Tibial artery (tissue), 4 donors: ENCODE measurements around the gene SHOC2.

Experiments used
- DNase-seq, 2 donors: peaks; one replicate each; pipeline ENCODE4 v3.0.0-alpha.2; 2019
- H3K27ac ChIP-seq, 2 donors: fragments of 200-600 bp; sonication (generic) in 1 of 2; 1 replicate in 1 of 2; 2 replicates in 1 of 2; pipeline ENCODE4 v1.5.1; 2018 to 2019; ENCODE audit warnings: mild to moderate bottlenecking in 1 of 2
- H3K27me3 ChIP-seq, 2 donors: fragments of 200-600 bp; sonication (generic) in 1 of 2; one replicate each; pipeline versions ENCODE4 v1.5.1 to v1.6.0; 2016 to 2019
- H3K36me3 ChIP-seq, 3 donors: fragments of 200-600 bp; sonication (generic) in 2 of 3; one replicate each; pipeline ENCODE4 v1.5.1; 2016 to 2019; ENCODE audit warnings: mild to moderate bottlenecking in 2 of 3
- H3K4me1 ChIP-seq, 4 donors: fragments of 200-600 bp; sonication (generic) in 2 of 4; 1 replicate in 3 of 4; 2 replicates in 1 of 4; pipeline ENCODE4 v1.5.1; 2016 to 2019
- H3K4me3 ChIP-seq, 2 donors: fragments of 200-600 bp; sonication (generic) in 1 of 2; 1 replicate in 1 of 2; 2 replicates in 1 of 2; pipeline ENCODE4 v1.5.1; 2018 to 2019; ENCODE audit warnings: mild to moderate bottlenecking in 2 of 2
- H3K9me3 ChIP-seq, 3 donors: fragments of 200-600 bp; sonication (generic) in 1 of 3; one replicate each; pipeline ENCODE4 v1.5.1; 2016 to 2019
- CTCF ChIP-seq, 2 experiments: fragments of 200-600 bp in 1 of 2; fragments of 450-650 bp in 1 of 2; IDR thresholded peaks; one replicate each; pipeline ENCODE4 v1.5.1; 2017 to 2019; ENCODE audit warnings: antibody characterized with exemption in 2 of 2, mild to moderate bottlenecking in 1 of 2, moderate library complexity in 1 of 2
- intact Hi-C: fragments of 100-400 bp; cut with DNase I; formaldehyde crosslinking; loops from one replicate; pipeline ENCODE4 v1.15.0; 2023; ENCODE audit warnings: low total_unique reads

The SHOC2 gene

GRCh38 chr10:110985497-110986275 is 66.3 kb downstream of the SHOC2 start:
- Histone ChIP-seq H3K9me3 (no peaks in the 10 kb centered on the region), H3K27me3 (no peaks in the 10 kb centered on the region), H3K4me1 (peaks cover 0 to 4% (median 0%) of the 10 kb centered on the region in 4 donors), H3K27ac (no peak overlapping the region), H3K4me3 (no peak overlapping the region), H3K36me3 (no peaks in the 10 kb centered on the region)
- DNase-seq = no peak
- intact Hi-C loops = no loop called here
- TF ChIP-seq CTCF (IDR thresholded peaks at IDR 0.05) = no peak

GRCh38 chr10:110989016-110989415 is 69.6 kb downstream of the SHOC2 start:
- no peak overlapping the region for H3K27ac ChIP-seq
- no peak for TF ChIP-seq CTCF (IDR thresholded peaks at IDR 0.05)
- H3K4me1 ChIP-seq = peaks cover 0 to 4% (median 0%) of the 10 kb centered on the region in 4 donors
- H3K4me3 ChIP-seq = no peak overlapping the region
- intact Hi-C loops = no loop called here
- no peaks in the 10 kb centered on the region for H3K27me3 ChIP-seq
- H3K36me3 ChIP-seq = no peaks in the 10 kb centered on the region
- no peak for DNase-seq
- no peaks in the 10 kb centered on the region for H3K9me3 ChIP-seq

- intact Hi-C loops = no loop called here
Measured at GRCh38 chr10:110992006-110992800, 72.8 kb downstream of the SHOC2 start.

GRCh38 chr10:110993024-110993693 is 73.8 kb downstream of the SHOC2 start:
- no peaks in the 10 kb centered on the region for H3K36me3 ChIP-seq
- H3K9me3 ChIP-seq = no peaks in the 10 kb centered on the region
- no peak for DNase-seq
- no peaks in the 10 kb centered on the region for H3K27me3 ChIP-seq
- H3K4me1 ChIP-seq = peaks cover 0 to 4% (median 0%) of the 10 kb centered on the region in 4 donors
- intact Hi-C loops = no loop called here
- no peak overlapping the region for H3K4me3 ChIP-seq
- no peak for TF ChIP-seq CTCF (IDR thresholded peaks at IDR 0.05)
- H3K27ac ChIP-seq = no peak overlapping the region

More at GRCh38 chr10:110992006-110992800, 72.8 kb downstream of the SHOC2 start:
- Histone ChIP-seq H3K4me3 (no peak overlapping the region), H3K27me3 (no peaks in the 10 kb centered on the region), H3K9me3 (no peaks in the 10 kb centered on the region), H3K27ac (no peak overlapping the region), H3K36me3 (no peaks in the 10 kb centered on the region), H3K4me1 (peaks cover 0 to 4% (median 0%) of the 10 kb centered on the region in 4 donors)
- no peak for TF ChIP-seq CTCF (IDR thresholded peaks at IDR 0.05)
- no peak for DNase-seq

GRCh38 chr10:110994406-110995086 is 75.1 kb downstream of the SHOC2 start:
- no peaks in the 10 kb centered on the region for H3K36me3 ChIP-seq
- H3K9me3 ChIP-seq = no peaks in the 10 kb centered on the region
- TF ChIP-seq CTCF (IDR thresholded peaks at IDR 0.05) = no peak
- no peak overlapping the region for H3K4me3 ChIP-seq
- H3K27me3 ChIP-seq = no peaks in the 10 kb centered on the region
- intact Hi-C loops = no loop called here
- DNase-seq = no peak
- no peak overlapping the region for H3K27ac ChIP-seq
- H3K4me1 ChIP-seq = peaks cover 0 to 2% (median 0%) of the 10 kb centered on the region in 4 donors
